Measurements from ENCODE around the gene TCP1. TPM values are rescaled to one million over a fixed set of nuclear protein-coding genes. Genes with fewer than 3 reads are reported as not detected.
"Not testable (repeated sequence)": the region's sequence is repeated elsewhere in the genome, so short reads cannot be mapped to it uniquely, and the experiment has no call there.

TCP1 gene
- total and polyA plus RNA-seq, 8 donors = 43.7 to 91.7 (median 75.2) TPM

DNA sequence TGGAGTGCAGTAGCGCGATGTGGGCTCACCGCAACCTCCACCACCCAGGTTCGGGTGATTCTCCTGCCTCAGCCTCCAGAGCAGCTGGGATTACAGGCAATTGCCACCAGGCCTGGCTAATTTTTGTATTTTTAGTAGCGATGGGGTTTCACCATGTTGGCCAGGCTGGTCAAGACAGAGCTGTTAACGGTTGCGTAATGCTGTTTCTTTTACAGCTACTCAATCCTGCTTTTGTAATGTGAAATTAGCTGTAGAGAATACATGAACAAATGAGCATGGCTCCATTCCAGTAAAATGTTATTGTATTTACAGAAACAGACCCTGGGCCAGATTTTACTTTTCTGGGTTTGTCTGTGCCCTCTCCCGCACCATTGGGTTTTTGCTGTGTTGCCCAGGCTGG lies 12.5 kb upstream of the TCP1 start:
- peaks cover 0 to 15% (median 2%) of the 10 kb centered on the region in 3 donors for H3K36me3 ChIP-seq
- no peak overlapping the region for H3K27ac ChIP-seq
- no peak overlapping the region for H3K4me3 ChIP-seq
- no peak for FAIRE-seq
- no peak for DNase-seq
- no peak for TF ChIP-seq CTCF (IDR thresholded peaks at IDR 0.05)
- no peak for ATAC-seq
- intact Hi-C loops (cut with DNase I) = no loop called here
- H3K4me1 ChIP-seq = no peaks in the 10 kb centered on the region
- H3K27me3 ChIP-seq = no peaks in the 10 kb centered on the region
- no peaks in the 10 kb centered on the region for H3K9me3 ChIP-seq
- WGBS, 2 donors = 91 to 92% methylated on average over 8 of the region's 8 CpGs

- ATAC-seq = no peak
- intact Hi-C loops (cut with DNase I) = no loop called here
- DNase-seq = no peak
- H3K27me3 ChIP-seq = no peaks in the 10 kb centered on the region
- no peak for TF ChIP-seq CTCF (IDR thresholded peaks at IDR 0.05)
- FAIRE-seq = no peak
- 88 to 92% methylated on average over 49 to 50 of the region's 50 CpGs for WGBS, 2 donors
- peaks cover 0 to 19% (median 4%) of the 10 kb centered on the region in 3 donors for H3K36me3 ChIP-seq
- no peak within 1 kb of the TSS for H3K27ac ChIP-seq
- no peaks in the 10 kb centered on the region for H3K9me3 ChIP-seq
- H3K4me3 ChIP-seq = no peak within 1 kb of the TSS
- no peaks in the 10 kb centered on the region for H3K4me1 ChIP-seq
Observed at GRCh38 chr6:159800141-159800865, 10.9 kb upstream of the TCP1 start, which contains the start of gene PNLDC1. TSS of gene PNLDC1 (plus strand) at chr6:159800276. CDS start at chr6:159800308, 32 bp downstream.

DNA sequence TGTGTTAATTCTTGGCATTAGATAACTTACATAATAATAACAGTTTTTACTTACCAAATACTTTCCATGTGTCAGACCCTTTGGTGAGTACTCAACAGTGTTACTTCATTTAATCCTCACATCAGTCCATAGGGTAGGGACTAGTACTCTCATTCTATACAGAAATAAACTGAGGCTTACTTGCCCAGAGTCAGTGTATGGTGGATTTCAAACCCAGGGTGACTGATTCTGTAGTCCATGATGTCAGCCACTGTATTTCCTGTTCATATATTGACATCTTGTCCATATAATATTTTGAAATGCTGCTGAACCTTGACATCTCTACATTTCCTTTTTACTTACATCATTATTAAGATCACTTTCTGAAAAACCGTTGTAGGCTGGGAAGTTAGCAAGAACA lies 8.2 kb upstream of the TCP1 start:
- no peak for TF ChIP-seq CTCF (IDR thresholded peaks at IDR 0.05)
- WGBS, 2 donors = 32 to 33% methylated on average over 1 of the region's 1 CpG
- FAIRE-seq (no peak), ATAC-seq (no peak), DNase-seq (no peak)
- intact Hi-C loops (cut with DNase I) = no loop called here
- Histone ChIP-seq H3K4me1 (peaks cover 2 to 7% (median 3%) of the 10 kb centered on the region in 3 donors), H3K27me3 (no peaks in the 10 kb centered on the region), H3K9me3 (no peaks in the 10 kb centered on the region), H3K36me3 (peaks cover 0 to 19% (median 5%) of the 10 kb centered on the region in 3 donors), H3K4me3 (no peak overlapping the region), H3K27ac (no peak overlapping the region)

GRCh38 chr6:159794976-159795375 lies 5.6 kb upstream of the TCP1 start:
- H3K9me3 ChIP-seq; H3K27ac ChIP-seq; DNase-seq; H3K27me3 ChIP-seq; H3K4me3 ChIP-seq; ATAC-seq; FAIRE-seq; intact Hi-C loops (cut with DNase I): not testable (repeated sequence)
- H3K36me3 ChIP-seq = peaks cover 0 to 19% (median 8%) of the 10 kb centered on the region in 3 donors
- 77 to 83% methylated on average over 8 of the region's 8 CpGs for WGBS, 2 donors
- H3K4me1 ChIP-seq = peaks cover 14 to 23% (median 20%) of the 10 kb centered on the region in 3 donors

GRCh38 chr6:159790956-159791598 lies 1.7 kb upstream of the TCP1 start:
- DNase-seq (peak in 4 of 6 donors; percentile 13 to 54 (median 32)), FAIRE-seq (no peak), ATAC-seq (no peak)
- Histone ChIP-seq H3K36me3 (peaks cover 0 to 4% (median 4%) of the 10 kb centered on the region in 3 donors), H3K4me3 (peak overlapping the region; percentile 37 to 100 (median 78)), H3K4me1 (peaks cover 20 to 40% (median 33%) of the 10 kb centered on the region in 3 donors), H3K27ac (peak overlapping the region; percentile 78 to 100 (median 92)), H3K27me3 (no peaks in the 10 kb centered on the region), H3K9me3 (no peaks in the 10 kb centered on the region)
- intact Hi-C loops (cut with DNase I) = no loop called here
- WGBS, 2 donors = 11 to 14% methylated on average over 18 of the region's 18 CpGs
- no peak for TF ChIP-seq CTCF (IDR thresholded peaks at IDR 0.05)
